COLO829 (cell line): ENCODE measurements around the gene GLG1.
"Not testable (repeated sequence)": the region's sequence is repeated elsewhere in the genome, so short reads cannot be mapped to it uniquely, and the experiment has no call there.

Source experiments
- DNase-seq: peaks from one replicate; pipeline ENCODE4 v3.0.0; 2012; ENCODE audit warnings: low spot score

The GLG1 gene

GRCh38 chr16:74606521-74607309 lies at the start of gene GLG1:
Gene GLG1 (minus strand): TSS chr16:74607114. CDS start chr16:74607094, 20 bp downstream.
- DNase-seq: peak; percentile 51

DNA sequence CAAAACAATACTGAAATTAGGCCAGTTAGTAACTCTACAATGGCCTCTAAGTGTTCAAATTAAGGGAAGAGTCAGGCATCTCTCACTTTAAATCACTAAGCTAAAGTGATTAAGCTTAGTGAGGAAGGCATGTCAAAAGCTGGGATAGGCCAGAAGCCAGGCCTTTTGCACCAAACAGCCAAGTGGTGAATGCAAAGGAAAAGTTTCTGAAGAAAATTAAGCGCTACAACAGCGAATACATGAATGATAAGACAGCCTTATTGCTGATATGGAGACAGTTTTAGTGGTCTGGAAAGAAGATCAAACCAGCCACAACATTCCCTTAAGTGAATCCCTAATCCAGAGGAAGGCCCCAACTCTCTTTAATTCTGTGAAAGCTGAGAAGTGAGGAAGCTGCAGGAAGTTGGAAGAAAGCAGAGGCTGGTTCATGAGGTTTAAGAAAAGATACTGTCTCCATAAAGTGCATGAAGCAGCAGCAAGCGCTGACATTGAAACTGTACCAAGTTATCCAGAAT lies 47.7 kb upstream of the GLG1 start:
- DNase-seq: no peak

GRCh38 chr16:74652883-74653282 lies 46.0 kb upstream of the GLG1 start:
- not testable (repeated sequence) for DNase-seq

GRCh38 chr16:74652249-74652648 lies 45.3 kb upstream of the GLG1 start:
- DNase-seq: peak; percentile 19

DNA sequence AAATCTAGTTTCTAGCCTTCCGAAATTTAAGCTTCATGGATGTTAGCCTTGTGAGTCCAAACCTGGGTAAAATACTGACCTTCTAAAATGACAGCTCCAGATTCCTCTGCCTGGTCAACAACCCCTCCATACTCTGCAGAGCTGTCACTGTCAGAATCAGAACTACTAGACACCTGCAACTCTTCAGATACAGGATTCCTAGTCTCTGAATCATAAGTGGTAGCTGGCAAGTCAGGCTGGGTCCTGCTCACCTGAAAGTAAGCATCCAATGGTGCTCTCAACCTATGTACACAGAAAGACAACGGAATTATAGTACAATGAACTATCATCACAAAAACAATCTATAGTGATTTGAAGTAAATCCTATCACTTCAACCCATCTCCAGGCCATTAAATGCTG lies 44.9 kb upstream of the GLG1 start:
- no peak for DNase-seq

DNA sequence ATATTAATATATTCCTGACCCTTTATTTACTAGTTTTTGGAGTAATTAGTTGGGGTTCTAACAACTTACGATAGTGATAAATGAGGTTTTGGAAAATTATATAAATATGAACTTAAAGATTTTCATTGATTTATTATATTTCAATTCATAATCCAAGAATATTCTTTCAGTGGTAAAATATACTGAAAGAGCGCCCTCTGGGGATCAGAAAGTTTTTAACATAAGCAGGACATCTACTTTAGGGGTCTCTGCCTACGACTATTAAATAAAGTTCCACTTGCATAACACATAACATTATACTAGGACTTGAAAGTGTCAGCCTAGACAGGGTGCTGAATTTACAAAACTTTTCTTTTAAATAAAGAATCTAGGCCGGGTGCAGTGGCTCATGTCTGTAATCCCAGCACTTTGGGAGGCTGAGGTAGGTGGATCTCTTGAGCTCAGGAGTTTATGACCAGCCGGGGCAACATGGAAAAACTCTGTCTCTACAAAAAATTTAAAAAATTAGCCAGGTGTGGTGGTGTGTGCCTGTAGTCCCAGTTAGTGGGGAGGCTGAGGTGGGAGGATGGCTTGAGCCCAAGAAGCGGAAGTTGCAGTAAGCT lies 44.2 kb upstream of the GLG1 start:
- DNase-seq: no peak

DNA sequence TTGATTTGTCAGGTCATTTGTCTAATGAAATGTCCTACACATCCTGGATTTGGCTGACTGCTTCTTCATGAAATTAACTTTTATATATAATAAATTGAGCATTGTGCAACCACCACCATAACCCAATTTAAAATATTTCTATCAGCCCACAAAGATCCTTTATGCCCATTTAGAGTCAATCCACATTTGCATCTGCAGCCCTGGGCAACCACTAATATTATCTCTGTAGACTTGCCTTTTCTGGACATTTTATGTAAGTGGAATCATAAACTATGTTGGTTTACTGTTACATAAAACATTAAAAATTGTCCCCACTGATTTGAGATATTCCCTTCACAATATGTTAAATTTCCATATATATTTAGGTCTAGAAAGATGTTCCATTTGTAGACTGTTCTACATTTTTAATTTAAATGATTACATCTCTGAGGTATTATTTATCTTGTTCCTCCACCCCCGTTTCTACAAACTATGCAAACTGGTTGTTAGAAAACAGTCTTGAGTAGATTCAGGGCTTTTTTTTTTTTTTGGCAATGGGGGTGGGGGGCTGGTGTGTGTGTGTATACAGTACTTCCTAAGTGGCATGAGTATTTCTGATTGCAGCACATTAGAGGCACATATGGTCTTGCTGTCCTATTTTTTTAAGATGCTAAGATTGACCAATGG lies 43.1 kb upstream of the GLG1 start:
- no peak for DNase-seq

DNA sequence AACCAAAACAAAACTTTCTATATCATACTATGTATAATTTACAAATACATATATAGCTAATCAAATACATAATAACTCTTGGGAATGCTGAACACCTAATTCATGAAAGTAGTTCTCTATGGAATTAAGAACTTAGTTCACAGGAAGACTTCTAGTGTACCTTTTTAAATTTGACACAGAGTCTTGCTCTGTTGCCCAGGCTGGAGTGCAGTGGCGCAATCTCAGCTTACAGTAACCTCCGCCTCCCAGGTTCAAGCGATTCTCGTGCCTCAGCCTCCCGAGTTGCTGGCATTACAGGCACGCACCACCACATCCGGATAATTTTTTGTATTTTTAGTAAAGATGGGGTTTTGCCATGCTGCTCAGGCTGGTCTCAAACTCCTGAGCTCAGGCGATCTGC lies 35.1 kb upstream of the GLG1 start:
- DNase-seq: no peak

DNA sequence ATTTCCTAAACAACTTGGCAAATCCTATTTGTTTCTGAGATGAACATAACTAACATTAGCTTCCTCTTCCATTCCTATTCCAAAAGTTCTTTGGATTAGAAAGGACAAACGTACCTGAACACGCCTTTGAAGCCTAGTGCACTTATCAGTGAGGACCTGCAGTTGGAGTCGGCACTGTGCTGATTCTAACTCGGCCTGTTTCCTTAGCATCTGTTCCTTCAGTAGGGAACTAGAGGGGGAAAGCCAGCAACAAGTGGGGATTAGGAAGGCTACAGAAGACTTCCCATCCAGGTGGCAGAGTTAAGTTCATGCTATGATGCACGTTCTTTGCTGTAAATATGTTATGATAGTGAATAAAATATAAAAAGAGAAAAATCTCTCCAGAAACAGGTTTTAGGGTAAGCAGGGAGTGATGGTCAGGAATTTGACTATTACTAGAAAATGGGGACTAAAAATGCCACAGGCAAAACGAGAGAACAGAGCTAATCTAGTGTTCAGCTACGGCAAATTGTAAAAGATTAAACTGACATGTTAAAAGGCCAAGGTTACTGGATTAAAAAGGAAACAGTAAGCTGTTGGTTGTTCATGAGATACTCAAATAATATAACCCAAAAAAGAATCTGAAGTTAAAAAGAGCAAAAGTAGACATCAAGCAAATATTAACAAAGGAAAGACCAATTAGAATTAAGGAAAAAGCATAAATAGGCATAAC lies 31.0 kb upstream of the GLG1 start:
- DNase-seq: no peak

DNA sequence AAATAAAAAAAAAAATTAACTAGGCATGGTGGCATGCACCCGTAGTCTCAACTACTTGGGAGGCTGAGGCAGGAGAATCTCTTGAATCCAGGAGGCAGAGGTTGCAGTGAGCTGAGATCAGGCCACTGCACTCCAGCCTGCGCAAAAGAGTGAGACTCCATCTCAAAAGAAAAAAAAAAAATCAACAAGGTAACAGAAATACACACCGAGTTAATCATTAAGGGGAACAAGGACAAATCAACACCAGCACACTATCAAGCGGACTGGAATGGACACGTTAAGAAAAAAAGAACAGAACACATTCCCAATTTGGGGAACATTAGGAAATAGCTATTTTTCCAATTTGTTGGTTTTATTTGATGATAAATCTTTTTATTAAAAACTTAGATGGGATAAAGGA lies 28.4 kb upstream of the GLG1 start:
- DNase-seq: no peak

- no peak for DNase-seq
Observed at GRCh38 chr16:74633686-74634085, 26.8 kb upstream of the GLG1 start.

- no peak for DNase-seq
Observed at GRCh38 chr16:74627506-74628220, 20.7 kb upstream of the GLG1 start.

- no peak for DNase-seq
Observed at GRCh38 chr16:74626741-74627416, 20.0 kb upstream of the GLG1 start.

- DNase-seq: no peak
Observed at GRCh38 chr16:74625500-74626350, 18.8 kb upstream of the GLG1 start.

DNA sequence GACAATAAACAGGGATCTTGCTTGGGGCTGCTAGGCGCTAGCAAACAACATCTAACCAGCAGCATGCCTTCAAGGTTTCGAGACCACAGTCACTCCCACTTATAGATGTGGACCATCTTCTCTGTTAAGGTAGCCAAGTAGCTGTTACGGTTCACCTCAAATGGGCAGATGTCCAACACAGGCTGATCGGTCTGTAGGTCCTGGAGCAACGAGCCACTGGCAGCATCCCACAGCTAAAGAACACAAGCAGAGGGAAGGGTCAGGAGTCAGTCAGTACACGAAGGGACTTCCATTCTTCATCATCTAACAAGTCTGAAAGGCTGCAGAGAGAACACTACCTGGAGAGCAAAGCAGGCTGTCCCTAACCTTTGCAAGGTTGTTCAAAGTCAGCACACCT lies 16.9 kb upstream of the GLG1 start:
- DNase-seq: no peak

DNA sequence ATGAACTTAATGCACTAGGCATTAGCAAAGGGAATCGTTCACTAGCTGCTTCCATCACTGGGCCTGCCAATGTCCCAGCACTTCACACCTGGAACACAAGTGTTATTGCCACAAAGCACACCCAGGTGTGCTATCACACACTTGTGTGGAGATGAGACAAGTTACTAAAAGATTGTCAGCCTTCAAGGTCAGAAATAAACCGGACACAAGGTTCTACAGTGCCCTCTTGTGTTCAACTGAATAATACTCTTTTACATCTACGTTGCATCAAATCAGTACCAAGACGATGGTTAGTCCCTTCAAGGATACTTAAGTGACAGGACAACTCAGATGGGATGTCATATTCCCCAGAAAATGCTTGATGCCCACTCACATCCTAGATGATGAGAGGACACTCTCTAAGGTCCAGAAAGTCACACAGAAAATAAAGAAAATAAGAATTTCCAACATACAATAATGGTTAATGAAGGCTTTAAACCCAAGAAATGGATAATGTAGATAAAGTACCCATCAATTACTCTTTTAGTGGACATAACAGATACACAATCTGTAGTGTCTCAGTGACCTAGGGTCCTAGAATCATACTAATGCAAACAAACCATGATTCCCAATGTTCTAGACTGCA lies 16.4 kb upstream of the GLG1 start:
- DNase-seq: peak; percentile 32

DNA sequence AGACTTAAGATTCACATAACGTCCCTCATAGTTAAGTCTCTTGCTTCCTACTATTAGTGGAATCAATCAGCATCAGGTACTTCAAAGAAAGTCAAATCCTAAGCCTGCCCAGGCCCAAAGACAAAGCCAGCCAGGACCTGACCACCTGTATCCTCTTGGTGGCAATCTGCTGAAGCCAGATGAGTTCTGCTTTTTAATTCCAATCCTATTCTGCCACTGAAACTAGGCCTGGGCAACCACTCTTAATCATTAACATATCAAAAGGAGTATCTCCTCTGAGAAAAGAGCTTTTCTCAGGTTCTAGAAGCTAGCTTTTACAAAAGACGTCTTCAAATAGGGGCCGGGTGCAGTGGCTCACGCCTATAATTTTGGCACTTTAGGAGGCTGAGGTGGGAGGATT lies 15.1 kb upstream of the GLG1 start:
- no peak for DNase-seq

- DNase-seq: no peak
Observed at GRCh38 chr16:74617206-74617788, 10.4 kb upstream of the GLG1 start.

DNA sequence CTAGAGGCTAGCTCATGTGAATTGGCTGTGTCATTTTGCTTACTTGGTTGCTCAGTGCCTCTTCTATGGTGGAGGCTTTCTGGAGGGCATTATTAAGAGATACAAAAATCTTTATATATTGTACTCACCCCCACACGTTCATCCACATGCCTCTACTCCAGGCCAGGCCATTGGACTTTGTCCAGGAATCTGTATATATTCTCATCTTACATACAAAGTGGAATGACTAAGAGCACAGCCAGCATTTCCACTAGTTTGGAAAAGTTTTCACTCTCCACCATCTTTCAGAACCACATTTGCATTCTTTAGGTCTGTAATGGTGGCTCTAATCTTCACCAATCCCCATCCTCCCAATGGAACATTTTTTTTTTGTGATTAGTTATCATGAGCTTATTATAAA lies 4.8 kb upstream of the GLG1 start:
- no peak for DNase-seq
